Mucosa of stomach (tissue), 1 donor: ENCODE measurements around the gene TEC.

ENCODE experiments used
- H3K27me3 ChIP-seq: one replicate; pipeline ENCODE4 v1.7.0; 2013; ENCODE audit warnings: mild to moderate bottlenecking, low read length; ENCODE audit not compliant: control insufficient read depth, insufficient read depth
- H3K36me3 ChIP-seq: one replicate; pipeline ENCODE4 v1.7.0; 2013; ENCODE audit warnings: low read length; ENCODE audit not compliant: control insufficient read depth, insufficient read depth
- H3K4me1 ChIP-seq: one replicate; pipeline ENCODE4 v1.7.0; 2013; ENCODE audit warnings: mild to moderate bottlenecking, low read length; ENCODE audit not compliant: control insufficient read depth, insufficient read depth
- H3K4me3 ChIP-seq: one replicate; pipeline ENCODE4 v1.7.0; 2013; ENCODE audit warnings: low read length
- H3K9ac ChIP-seq: one replicate; pipeline ENCODE4 v1.7.0; 2013; ENCODE audit warnings: mild to moderate bottlenecking, low read length, moderate library complexity
- H3K9me3 ChIP-seq: one replicate; pipeline ENCODE4 v1.7.0; 2013; ENCODE audit warnings: mild to moderate bottlenecking, low read length, moderate library complexity; ENCODE audit not compliant: control insufficient read depth
- donor health status: Pancreatic carcinoma.

The TEC gene

DNA sequence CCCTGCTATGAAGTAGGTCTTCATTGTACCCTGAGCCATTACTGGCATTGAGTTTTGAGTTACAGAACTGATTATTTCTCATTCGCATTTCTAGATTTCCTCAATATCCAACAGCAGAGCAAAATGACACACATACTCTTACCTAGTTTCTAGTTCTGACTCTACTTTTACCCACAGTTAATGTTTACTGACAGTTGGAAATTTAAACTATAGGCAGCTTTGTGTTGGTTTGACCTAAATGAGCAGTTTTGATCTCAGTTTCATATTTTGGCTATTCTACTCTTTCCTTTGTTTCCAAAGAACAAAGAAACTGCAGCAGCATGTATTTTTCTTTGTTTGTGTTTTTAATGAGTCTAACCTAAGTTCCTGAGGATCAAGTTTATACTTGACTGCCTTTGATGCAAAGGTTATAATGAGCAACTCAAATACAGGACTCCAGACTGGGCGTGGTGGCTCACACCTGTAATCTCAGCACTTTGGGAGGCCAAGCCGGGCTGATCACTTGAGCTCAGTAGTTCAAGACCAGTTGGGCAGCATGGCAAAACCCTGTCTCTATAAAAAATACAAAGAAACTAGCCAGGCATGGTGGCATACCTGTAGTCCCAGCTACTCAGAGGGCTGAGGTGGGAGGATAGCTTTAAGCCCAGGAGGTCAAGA, 166.0 kb downstream of the TEC start:
- Histone ChIP-seq H3K9ac (no peak overlapping the region), H3K36me3 (no peaks in the 10 kb centered on the region), H3K4me1 (peaks cover 2% of the 10 kb centered on the region), H3K4me3 (no peak overlapping the region), H3K27me3 (no peaks in the 10 kb centered on the region), H3K9me3 (no peaks in the 10 kb centered on the region)

DNA sequence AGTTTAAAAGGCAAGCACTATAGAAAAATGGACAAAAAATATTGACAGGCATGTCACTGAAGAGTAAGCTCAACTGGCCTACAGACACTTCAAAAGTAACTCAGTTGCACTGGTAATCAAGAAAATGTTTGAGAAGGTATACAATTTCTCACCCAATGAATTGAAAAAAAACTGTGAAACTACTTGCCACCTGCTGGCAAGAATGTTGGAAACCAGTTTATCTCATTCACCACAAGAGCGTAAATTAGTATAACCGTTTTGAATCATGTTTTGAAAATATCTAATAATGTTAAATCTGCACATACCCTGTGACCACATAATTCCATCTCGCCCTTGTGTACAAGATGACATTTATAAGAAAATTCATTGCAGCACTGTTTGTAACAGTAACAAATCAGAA, 167.3 kb downstream of the TEC start:
- no peaks in the 10 kb centered on the region for H3K9me3 ChIP-seq
- H3K9ac ChIP-seq = no peak overlapping the region
- H3K4me1 ChIP-seq = no peaks in the 10 kb centered on the region
- H3K36me3 ChIP-seq = no peaks in the 10 kb centered on the region
- no peak overlapping the region for H3K4me3 ChIP-seq
- no peaks in the 10 kb centered on the region for H3K27me3 ChIP-seq

DNA sequence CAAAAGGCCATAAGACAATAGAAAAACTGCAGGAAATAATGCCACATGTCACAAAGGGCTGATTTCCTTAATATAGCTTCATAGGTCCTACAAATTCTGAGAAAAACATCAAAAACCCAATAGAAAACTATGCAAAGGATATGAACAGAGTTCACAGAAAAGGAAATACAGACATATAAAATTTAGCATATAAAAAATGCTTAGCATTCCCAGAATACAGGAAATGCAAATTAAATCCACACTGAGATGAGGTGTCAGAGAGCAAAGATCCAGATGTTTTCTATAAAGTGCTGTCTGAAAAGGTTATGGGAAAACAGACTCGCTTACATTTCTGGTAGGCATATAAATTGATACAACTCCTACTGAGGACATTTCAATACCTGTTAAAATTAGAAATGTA, 169.4 kb downstream of the TEC start:
- H3K9ac ChIP-seq = no peak overlapping the region
- no peak overlapping the region for H3K4me3 ChIP-seq
- H3K9me3 ChIP-seq = no peaks in the 10 kb centered on the region
- no peaks in the 10 kb centered on the region for H3K27me3 ChIP-seq
- no peaks in the 10 kb centered on the region for H3K4me1 ChIP-seq
- H3K36me3 ChIP-seq = no peaks in the 10 kb centered on the region

- no peaks in the 10 kb centered on the region for H3K4me1 ChIP-seq
- no peak overlapping the region for H3K4me3 ChIP-seq
- no peaks in the 10 kb centered on the region for H3K27me3 ChIP-seq
- no peak overlapping the region for H3K9ac ChIP-seq
- no peaks in the 10 kb centered on the region for H3K36me3 ChIP-seq
- H3K9me3 ChIP-seq = no peaks in the 10 kb centered on the region
These were observed 174.2 kb downstream of the TEC start for GRCh38 chr4:48095441-48095840.

- no peak overlapping the region for H3K9ac ChIP-seq
- H3K9me3 ChIP-seq = no peaks in the 10 kb centered on the region
- H3K4me1 ChIP-seq = no peaks in the 10 kb centered on the region
- H3K4me3 ChIP-seq = no peak overlapping the region
- H3K27me3 ChIP-seq = no peaks in the 10 kb centered on the region
- no peaks in the 10 kb centered on the region for H3K36me3 ChIP-seq
These were observed 175.6 kb downstream of the TEC start for GRCh38 chr4:48093991-48094416.

DNA sequence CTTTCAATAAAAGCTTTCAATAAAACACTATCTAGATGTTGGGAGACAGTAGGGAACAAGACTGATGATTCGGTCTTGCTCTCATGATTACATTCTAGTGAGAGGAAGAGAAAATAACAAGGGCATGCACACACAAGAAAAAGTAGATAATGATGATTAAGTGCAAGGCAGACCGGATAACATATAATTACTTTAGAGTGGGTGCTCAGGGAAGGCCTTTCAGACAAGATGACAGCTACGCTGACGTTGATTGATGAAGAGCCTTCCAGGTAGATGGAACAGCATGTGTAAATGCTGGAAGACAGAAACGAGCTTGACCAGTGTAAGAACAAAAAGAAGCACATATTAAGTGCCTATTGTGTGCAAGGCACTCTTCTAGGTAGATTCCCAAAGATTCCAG, 179.0 kb downstream of the TEC start:
- Histone ChIP-seq H3K36me3 (no peaks in the 10 kb centered on the region), H3K27me3 (no peaks in the 10 kb centered on the region), H3K9me3 (no peaks in the 10 kb centered on the region), H3K4me1 (no peaks in the 10 kb centered on the region), H3K4me3 (no peak overlapping the region), H3K9ac (no peak overlapping the region)

DNA sequence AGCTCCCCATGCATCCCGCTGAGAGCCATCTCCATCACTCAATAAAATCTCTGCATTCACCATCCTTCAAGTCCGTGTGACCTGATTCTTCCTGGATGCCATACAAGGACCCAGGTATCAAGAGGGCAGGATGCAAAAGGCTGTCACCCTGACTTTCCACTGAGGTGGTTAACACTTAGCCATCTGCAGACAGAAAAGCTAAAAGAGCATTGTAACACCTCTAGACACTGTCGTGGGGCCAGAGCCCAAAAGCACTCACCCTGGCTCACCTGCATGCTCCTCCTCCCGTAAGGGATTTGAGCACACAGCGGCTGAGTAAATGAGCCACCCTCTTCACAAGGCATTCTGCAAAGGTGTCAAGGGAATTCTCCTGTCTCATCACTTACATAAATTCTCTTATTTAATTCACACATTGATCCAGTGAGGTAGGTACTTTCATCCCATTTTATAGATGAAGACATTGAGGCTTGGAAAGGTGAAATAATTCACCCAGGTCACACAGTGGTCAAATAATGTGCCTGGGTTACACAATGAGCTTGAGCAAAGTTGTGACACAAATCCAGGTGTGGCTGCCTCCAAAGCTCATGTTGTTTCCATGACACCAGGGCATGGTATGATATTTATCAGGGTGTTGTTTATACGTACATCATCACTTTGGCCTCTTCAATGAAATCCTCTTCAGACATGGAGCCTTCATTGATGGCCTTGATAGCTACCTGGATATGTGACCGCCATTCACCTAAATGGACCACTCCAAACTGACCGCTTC, 183.6 kb downstream of the TEC start:
- Histone ChIP-seq H3K4me3 (no peak overlapping the region), H3K9ac (no peak overlapping the region), H3K36me3 (no peaks in the 10 kb centered on the region), H3K9me3 (no peaks in the 10 kb centered on the region), H3K4me1 (no peaks in the 10 kb centered on the region), H3K27me3 (no peaks in the 10 kb centered on the region)
